Karpas-422 (cell line): ENCODE results near the gene GDAP1L1. TPM values are rescaled to one million over a fixed set of nuclear protein-coding genes. Genes with fewer than 3 reads are reported as not detected.
A peak's percentile ranks its signal among the peaks of the same experiment; 100 is the strongest.

Experiments used
- DNase-seq: peaks from one replicate; pipeline ENCODE4 v3.0.0-alpha.2; 2015
- H2AFZ ChIP-seq: fragments of 200-600 bp; sonication (generic); 2 replicates; pipeline ENCODE4 v1.6.1; 2014; ENCODE audit warnings: antibody characterized with exemption, low read length, mixed read lengths
- H3K27ac ChIP-seq: fragments of 200-600 bp; sonication (generic); 2 replicates; pipeline ENCODE4 v1.5.1; 2014; ENCODE audit warnings: mild to moderate bottlenecking, low read length, moderate library complexity
- H3K27me3 ChIP-seq: fragments of 200-600 bp; sonication (generic); 2 replicates; pipeline ENCODE4 v1.6.1; 2014; ENCODE audit warnings: low read length, mixed read lengths
- H3K36me3 ChIP-seq: fragments of 200-600 bp; sonication (generic); 2 replicates; pipeline ENCODE4 v1.6.1; 2014; ENCODE audit warnings: low read length, mixed read lengths; ENCODE audit not compliant: insufficient read depth
- H3K4me1 ChIP-seq: fragments of 200-600 bp; sonication (generic); 2 replicates; pipeline ENCODE4 v1.6.1; 2014; ENCODE audit warnings: mild to moderate bottlenecking, low read length, mixed read lengths
- H3K4me2 ChIP-seq: fragments of 200-600 bp; sonication (generic); 2 replicates; pipeline ENCODE4 v1.6.1; 2014; ENCODE audit warnings: low read length, low read depth, mild to moderate bottlenecking; ENCODE audit not compliant: poor library complexity, severe bottlenecking
- H3K4me3 ChIP-seq: fragments of 200-600 bp; sonication (generic); 2 replicates; pipeline ENCODE4 v1.5.1; 2014; ENCODE audit warnings: mild to moderate bottlenecking, antibody characterized with exemption, low read length, mixed read lengths
- H3K79me2 ChIP-seq: fragments of 200-600 bp; sonication (generic); 2 replicates; pipeline ENCODE4 v1.6.1; 2014; ENCODE audit warnings: mild to moderate bottlenecking, low read length, mixed read lengths
- H3K9ac ChIP-seq: fragments of 200-600 bp; sonication (generic); 2 replicates; pipeline ENCODE4 v1.6.0; 2014; ENCODE audit warnings: low read length
- H3K9me2 ChIP-seq: fragments of 200-600 bp; sonication (generic), shearing (Covaris generic); replicated peaks from 2 replicates; pipeline ENCODE4 v1.6.0; 2014; ENCODE audit warnings: mild to moderate bottlenecking, low read length, moderate library complexity; ENCODE audit not compliant: insufficient read depth
- H3K9me3 ChIP-seq: fragments of 300-700, 200-600 bp; sonication (generic); 2 replicates; pipeline ENCODE4 v1.6.1; 2014; ENCODE audit warnings: low read length, mixed read lengths
- H4K20me1 ChIP-seq: fragments of 200-600 bp; sonication (generic); 2 replicates; pipeline ENCODE4 v1.6.1; 2014; ENCODE audit warnings: mild to moderate bottlenecking, antibody characterized with exemption, low read length, low read depth; ENCODE audit not compliant: insufficient read depth
- total RNA-seq: library from RNA; depleted of rRNA; stranded (reverse); fragments of >200 nt; shearing (Covaris generic); gene quantifications from 2 replicates; pipeline ENCODE4 v1.2.3, GENCODE V29; 2014; ENCODE audit warnings: low replicate concordance; rRNA removed

Gene GDAP1L1
- total RNA-seq, result 0.89 and 0.97 TPM in 2 replicates

GRCh38 chr20:44247131-44247571 lies at the start of gene GDAP1L1:
GDAP1L1 (plus strand) TSS chr20:44247308; CDS start chr20:44247335, 27 bp downstream.
- Histone ChIP-seq H3K27me3 (no peaks in the 10 kb centered on the region), H3K9me3 (no peaks in the 10 kb centered on the region), H4K20me1 (0 out of 2 replicates have a peak, but pooled peaks cover 3% of the 10 kb centered on the region), H3K9me2 (no peaks in the 10 kb centered on the region), H3K79me2 (no peaks in the 10 kb centered on the region), H2AFZ (no peak within 1 kb of the TSS), H3K4me1 (no peaks in the 10 kb centered on the region), H3K9ac (no peak within 1 kb of the TSS), H3K27ac (no peak within 1 kb of the TSS), H3K4me3 (no peak within 1 kb of the TSS), H3K36me3 (no peaks in the 10 kb centered on the region), H3K4me2 (no peak within 1 kb of the TSS)
- DNase-seq, result no peak

GRCh38 chr20:44198872-44199271 lies 48.2 kb upstream of the GDAP1L1 start:
- no peaks in the 10 kb centered on the region for H3K9me3 ChIP-seq
- H3K4me1 ChIP-seq, result no peaks in the 10 kb centered on the region
- no peak overlapping the region for H2AFZ ChIP-seq
- peaks cover 19% of the 10 kb centered on the region; the same call in 1 of the 2 replicates for H4K20me1 ChIP-seq
- H3K27me3 ChIP-seq, result no peaks in the 10 kb centered on the region
- H3K4me2 ChIP-seq, result no peak overlapping the region
- peaks cover 46% of the 10 kb centered on the region; the same call in 1 of the 2 replicates for H3K36me3 ChIP-seq
- no peak overlapping the region for H3K9ac ChIP-seq
- H3K9me2 ChIP-seq, result no peaks in the 10 kb centered on the region
- H3K79me2 ChIP-seq, result peaks cover 35% of the 10 kb centered on the region
- H3K4me3 ChIP-seq, result no peak overlapping the region
- H3K27ac ChIP-seq, result no peak overlapping the region
- DNase-seq, result no peak

- Histone ChIP-seq H3K36me3 (peaks cover 46% of the 10 kb centered on the region; the same call in 1 of the 2 replicates), H3K9me2 (no peaks in the 10 kb centered on the region), H4K20me1 (peaks cover 19% of the 10 kb centered on the region; the same call in 1 of the 2 replicates), H2AFZ (no peak overlapping the region), H3K4me1 (peaks cover 4% of the 10 kb centered on the region; the same call in 1 of the 2 replicates), H3K4me3 (no peak overlapping the region), H3K4me2 (no peak overlapping the region), H3K79me2 (peaks cover 45% of the 10 kb centered on the region), H3K27me3 (no peaks in the 10 kb centered on the region), H3K9ac (no peak overlapping the region), H3K27ac (no peak overlapping the region), H3K9me3 (no peaks in the 10 kb centered on the region)
- DNase-seq, result no peak
These were observed 47.2 kb upstream of the GDAP1L1 start for GRCh38 chr20:44199877-44200276.

GRCh38 chr20:44200371-44200770 lies 46.7 kb upstream of the GDAP1L1 start:
- Histone ChIP-seq H2AFZ (no peak overlapping the region), H3K4me2 (no peak overlapping the region), H3K27ac (no peak overlapping the region), H3K4me3 (no peak overlapping the region), H3K27me3 (no peaks in the 10 kb centered on the region), H3K4me1 (peaks cover 4% of the 10 kb centered on the region; the same call in 1 of the 2 replicates), H3K9ac (no peak overlapping the region), H3K79me2 (peaks cover 49% of the 10 kb centered on the region), H3K36me3 (peaks cover 49% of the 10 kb centered on the region; the same call in 1 of the 2 replicates), H3K9me3 (no peaks in the 10 kb centered on the region), H3K9me2 (no peaks in the 10 kb centered on the region), H4K20me1 (peaks cover 15% of the 10 kb centered on the region; the same call in 1 of the 2 replicates)
- no peak for DNase-seq

- no peaks in the 10 kb centered on the region for H3K9me2 ChIP-seq
- no peaks in the 10 kb centered on the region for H3K9me3 ChIP-seq
- H3K36me3 ChIP-seq, result peaks cover 51% of the 10 kb centered on the region; the same call in 1 of the 2 replicates
- no peak overlapping the region for H2AFZ ChIP-seq
- peaks cover 10% of the 10 kb centered on the region; the same call in 1 of the 2 replicates for H4K20me1 ChIP-seq
- H3K79me2 ChIP-seq, result peaks cover 54% of the 10 kb centered on the region
- DNase-seq, result no peak
- H3K4me2 ChIP-seq, result no peak overlapping the region
- H3K4me1 ChIP-seq, result peaks cover 4% of the 10 kb centered on the region; the same call in 1 of the 2 replicates
- H3K27me3 ChIP-seq, result no peaks in the 10 kb centered on the region
- no peak overlapping the region for H3K4me3 ChIP-seq
- H3K9ac ChIP-seq, result no peak overlapping the region
- H3K27ac ChIP-seq, result no peak overlapping the region
These were observed 46.1 kb upstream of the GDAP1L1 start for GRCh38 chr20:44200983-44201382.

DNA sequence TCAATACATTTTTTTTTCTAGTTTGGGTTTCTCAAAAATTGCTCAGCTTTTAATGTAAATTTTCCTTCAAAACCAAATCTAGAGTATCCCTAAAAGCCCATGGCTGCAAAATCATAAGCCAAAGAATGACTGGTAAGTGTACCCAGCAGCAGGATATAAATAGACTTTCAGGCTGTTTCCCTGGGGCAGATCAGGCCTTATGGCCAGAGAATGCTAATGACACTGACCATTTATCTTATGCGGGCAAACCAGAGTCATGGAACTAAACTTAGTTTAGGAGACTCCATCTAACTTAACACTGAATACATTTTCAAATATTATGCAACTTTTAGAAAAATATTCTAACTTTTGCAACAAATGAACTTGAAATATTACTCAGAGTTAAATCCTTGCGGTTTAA lies 43.9 kb upstream of the GDAP1L1 start:
- Histone ChIP-seq H3K27me3 (no peaks in the 10 kb centered on the region), H3K36me3 (peaks cover 46% of the 10 kb centered on the region; the same call in 1 of the 2 replicates), H3K9me2 (no peaks in the 10 kb centered on the region), H3K4me1 (peaks cover 24% of the 10 kb centered on the region), H2AFZ (no peak overlapping the region), H3K79me2 (peaks cover 75% of the 10 kb centered on the region), H3K9ac (no peak overlapping the region), H3K9me3 (no peaks in the 10 kb centered on the region), H4K20me1 (peaks cover 16% of the 10 kb centered on the region), H3K27ac (no peak overlapping the region), H3K4me2 (no peak overlapping the region), H3K4me3 (no peak overlapping the region)
- no peak for DNase-seq

- H3K4me1 ChIP-seq, result peaks cover 36% of the 10 kb centered on the region
- H4K20me1 ChIP-seq, result peaks cover 26% of the 10 kb centered on the region
- H2AFZ ChIP-seq, result no peak overlapping the region
- no peaks in the 10 kb centered on the region for H3K9me2 ChIP-seq
- H3K4me3 ChIP-seq, result no peak overlapping the region
- H3K79me2 ChIP-seq, result peaks cover 87% of the 10 kb centered on the region
- DNase-seq, result no peak
- no peak overlapping the region for H3K9ac ChIP-seq
- H3K4me2 ChIP-seq, result no peak overlapping the region
- H3K27me3 ChIP-seq, result no peaks in the 10 kb centered on the region
- H3K36me3 ChIP-seq, result peaks cover 39% of the 10 kb centered on the region; the same call in 1 of the 2 replicates
- H3K9me3 ChIP-seq, result no peaks in the 10 kb centered on the region
- peak overlapping the region; percentile 31; the same call in 1 of the 2 replicates for H3K27ac ChIP-seq
These were observed 42.8 kb upstream of the GDAP1L1 start for GRCh38 chr20:44204156-44204831.

GRCh38 chr20:44204832-44205215 lies 42.3 kb upstream of the GDAP1L1 start:
- no peak for DNase-seq
- no peaks in the 10 kb centered on the region for H3K9me3 ChIP-seq
- peaks cover 35% of the 10 kb centered on the region; the same call in 1 of the 2 replicates for H3K36me3 ChIP-seq
- peaks cover 92% of the 10 kb centered on the region for H3K79me2 ChIP-seq
- no peak overlapping the region for H3K4me3 ChIP-seq
- H4K20me1 ChIP-seq, result peaks cover 27% of the 10 kb centered on the region
- H3K27me3 ChIP-seq, result no peaks in the 10 kb centered on the region
- H2AFZ ChIP-seq, result no peak overlapping the region
- H3K4me2 ChIP-seq, result no peak overlapping the region
- no peaks in the 10 kb centered on the region for H3K9me2 ChIP-seq
- peaks cover 37% of the 10 kb centered on the region for H3K4me1 ChIP-seq
- no peak overlapping the region for H3K27ac ChIP-seq
- H3K9ac ChIP-seq, result no peak overlapping the region
